HG03460 (cell line): ENCODE results near the gene MCM9.
A peak's percentile ranks its signal among the peaks of the same experiment; 100 is the strongest.

Experiments
- ATAC-seq: cut with Tn5 transposase; IDR thresholded peaks from one replicate; pipeline ENCODE4 v1.9.1; 2021; ENCODE audit not compliant: unreplicated experiment

The MCM9 gene

GRCh38 chr6:118933855-118934460 lies 1.0 kb downstream of the MCM9 start:
- no peak for ATAC-seq

- ATAC-seq, result no peak
Observed at GRCh38 chr6:118932421-118932820, 2.5 kb downstream of the MCM9 start.

- no peak for ATAC-seq
Observed at GRCh38 chr6:118931436-118931835, 3.5 kb downstream of the MCM9 start.

- ATAC-seq, result no peak
Observed at GRCh38 chr6:118930680-118931079, 4.3 kb downstream of the MCM9 start.

GRCh38 chr6:118923035-118923434 lies 11.9 kb downstream of the MCM9 start:
- no peak for ATAC-seq

- no peak for ATAC-seq
Observed at GRCh38 chr6:118921084-118921483, 13.9 kb downstream of the MCM9 start.

- ATAC-seq, result no peak
Observed at GRCh38 chr6:118918329-118918725, 16.6 kb downstream of the MCM9 start.

- ATAC-seq, result no peak
Observed at GRCh38 chr6:118917546-118918328, 17.2 kb downstream of the MCM9 start.

- no peak for ATAC-seq
Observed at GRCh38 chr6:118914598-118914997, 20.4 kb downstream of the MCM9 start.

GRCh38 chr6:118913161-118913560 lies 21.8 kb downstream of the MCM9 start:
- ATAC-seq, result no peak

- ATAC-seq, result no peak
Observed at GRCh38 chr6:118912646-118913045, 22.3 kb downstream of the MCM9 start.

GRCh38 chr6:118908441-118908840 lies 26.5 kb downstream of the MCM9 start:
- no peak for ATAC-seq

- ATAC-seq, result no peak
Observed at GRCh38 chr6:118905851-118906250, 29.1 kb downstream of the MCM9 start.

- ATAC-seq, result no peak
Observed at GRCh38 chr6:118905084-118905483, 29.9 kb downstream of the MCM9 start.

- no peak for ATAC-seq
Observed at GRCh38 chr6:118903691-118904090, 31.3 kb downstream of the MCM9 start.

- ATAC-seq, result no peak
Observed at GRCh38 chr6:118903138-118903537, 31.8 kb downstream of the MCM9 start.

GRCh38 chr6:118902726-118903125 lies 32.2 kb downstream of the MCM9 start:
- no peak for ATAC-seq

GRCh38 chr6:118899948-118900347 lies 35.0 kb downstream of the MCM9 start:
- ATAC-seq, result no peak

GRCh38 chr6:118897386-118897785 lies 37.6 kb downstream of the MCM9 start:
- no peak for ATAC-seq

- ATAC-seq, result peak; percentile 11
Observed at GRCh38 chr6:118896339-118897136, 38.4 kb downstream of the MCM9 start.

GRCh38 chr6:118895859-118896258 lies 39.1 kb downstream of the MCM9 start:
- ATAC-seq, result no peak

- no peak for ATAC-seq
Observed at GRCh38 chr6:118895261-118895560, 39.7 kb downstream of the MCM9 start.
